HG03039 (cell line): ENCODE results near the gene SMAP2.

Source experiments
- ATAC-seq: cut with Tn5 transposase; IDR thresholded peaks from one replicate; pipeline ENCODE4 v1.9.1; 2021; ENCODE audit warnings: mild to moderate bottlenecking, moderate library complexity; ENCODE audit not compliant: unreplicated experiment

SMAP2 gene

GRCh38 chr1:40389322-40389803 is 15.8 kb downstream of the SMAP2 start:
- ATAC-seq = no peak

GRCh38 chr1:40389871-40390560 is 16.5 kb downstream of the SMAP2 start:
- ATAC-seq = no peak

GRCh38 chr1:40390857-40391256 is 17.3 kb downstream of the SMAP2 start:
- no peak for ATAC-seq

- ATAC-seq = no peak
Observed at GRCh38 chr1:40391688-40392145, 18.2 kb downstream of the SMAP2 start.

- ATAC-seq = no peak
Observed at GRCh38 chr1:40392221-40392620, 18.7 kb downstream of the SMAP2 start.

- ATAC-seq = no peak
Observed at GRCh38 chr1:40393173-40393572, 19.6 kb downstream of the SMAP2 start.

GRCh38 chr1:40394491-40395172 is 21.1 kb downstream of the SMAP2 start:
- no peak for ATAC-seq

- no peak for ATAC-seq
Observed at GRCh38 chr1:40395190-40396175, 22.0 kb downstream of the SMAP2 start.

GRCh38 chr1:40396420-40396819 is 22.9 kb downstream of the SMAP2 start:
- no peak for ATAC-seq

- no peak for ATAC-seq
Observed at GRCh38 chr1:40397258-40397657, 23.7 kb downstream of the SMAP2 start.

GRCh38 chr1:40399984-40400704 is 26.6 kb downstream of the SMAP2 start:
- ATAC-seq = peak; percentile 48

GRCh38 chr1:40401473-40402201 is 28.1 kb downstream of the SMAP2 start:
- no peak for ATAC-seq

- ATAC-seq = no peak
Observed at GRCh38 chr1:40404670-40405462, 31.3 kb downstream of the SMAP2 start.

GRCh38 chr1:40405812-40406211 is 32.3 kb downstream of the SMAP2 start:
- no peak for ATAC-seq

GRCh38 chr1:40407453-40407852 is 33.9 kb downstream of the SMAP2 start:
- no peak for ATAC-seq

GRCh38 chr1:40409467-40409866 is 35.9 kb downstream of the SMAP2 start:
- no peak for ATAC-seq

GRCh38 chr1:40411294-40411693 is 37.8 kb downstream of the SMAP2 start:
- no peak for ATAC-seq

- no peak for ATAC-seq
Observed at GRCh38 chr1:40411843-40412242, 38.3 kb downstream of the SMAP2 start.
